DND-41 (cell line): Measurements from ENCODE around the gene HAUS1.

Experiments used
- ATAC-seq: fragments of 200-7000 bp; cut with Tn5 transposase; 3 replicates; pipeline ENCODE4 v1.9.1; 2021; ENCODE audit warnings: low read depth; ENCODE audit not compliant: insufficient read depth
- DNase-seq: peaks from one replicate; pipeline ENCODE4 v3.0.0-alpha.2; 2020
- H2AFZ ChIP-seq: 2 replicates; pipeline ENCODE4 v1.6.0; 2012; ENCODE audit warnings: low read depth, low read length
- H3K27ac ChIP-seq: 2 replicates; pipeline ENCODE4 v1.5.1; 2012; ENCODE audit warnings: low read length, inconsistent platforms
- H3K27me3 ChIP-seq: fragments of 200-600 bp; sonication (generic); 2 replicates; pipeline ENCODE4 v1.6.0; 2012; ENCODE audit warnings: low read length, mild to moderate bottlenecking, inconsistent platforms; ENCODE audit not compliant: insufficient read depth, poor library complexity
- H3K36me3 ChIP-seq: 2 replicates; pipeline ENCODE4 v1.5.1; 2012; ENCODE audit warnings: low read length, inconsistent platforms; ENCODE audit not compliant: insufficient read depth
- H3K4me1 ChIP-seq: 2 replicates; pipeline ENCODE4 v1.5.1; 2012; ENCODE audit warnings: mild to moderate bottlenecking, low read length; ENCODE audit not compliant: insufficient read depth
- H3K4me2 ChIP-seq: 2 replicates; pipeline ENCODE4 v1.6.0; 2012; ENCODE audit warnings: mild to moderate bottlenecking, moderate library complexity, low read length, inconsistent platforms; ENCODE audit not compliant: insufficient read depth
- H3K4me3 ChIP-seq, 2 experiments: fragments of 200-600 bp in 1 of 2; shearing (Covaris generic) in 1 of 2; 2 replicates each; pipeline ENCODE4 v1.5.1; 2012 to 2016; ENCODE audit warnings: inconsistent platforms in 2 of 2, low read length in 2 of 2, mild to moderate bottlenecking in 2 of 2, low read depth in 1 of 2, moderate library complexity in 1 of 2
- H3K79me2 ChIP-seq: 2 replicates; pipeline ENCODE4 v1.6.0; 2012; ENCODE audit warnings: low read length, inconsistent platforms; ENCODE audit not compliant: insufficient read depth
- H3K9ac ChIP-seq: 2 replicates; pipeline ENCODE4 v1.6.0; 2012; ENCODE audit warnings: low read depth, mild to moderate bottlenecking, inconsistent platforms, low read length, moderate library complexity
- H3K9me3 ChIP-seq: 2 replicates; pipeline ENCODE4 v1.5.1; 2012; ENCODE audit warnings: low read length, moderate library complexity, mild to moderate bottlenecking, inconsistent platforms; ENCODE audit not compliant: insufficient read depth, severe bottlenecking
- H4K20me1 ChIP-seq: 2 replicates; pipeline ENCODE4 v1.6.0; 2012; ENCODE audit warnings: low read length; ENCODE audit not compliant: insufficient read depth
- CTCF ChIP-seq: IDR thresholded peaks from 2 replicates; pipeline ENCODE4 v1.5.1; 2012; ENCODE audit warnings: borderline replicate concordance, low read length, moderate library complexity, mild to moderate bottlenecking; ENCODE audit not compliant: poor library complexity, severe bottlenecking; ENCODE audit errors: extremely low read depth
- EZH2 ChIP-seq: IDR thresholded peaks from 3 replicates; pipeline ENCODE4 v1.6.1; 2012; ENCODE audit warnings: borderline replicate concordance, low read depth, mild to moderate bottlenecking, moderate library complexity, low read length, inconsistent platforms; ENCODE audit not compliant: severe bottlenecking

The HAUS1 gene

DNA sequence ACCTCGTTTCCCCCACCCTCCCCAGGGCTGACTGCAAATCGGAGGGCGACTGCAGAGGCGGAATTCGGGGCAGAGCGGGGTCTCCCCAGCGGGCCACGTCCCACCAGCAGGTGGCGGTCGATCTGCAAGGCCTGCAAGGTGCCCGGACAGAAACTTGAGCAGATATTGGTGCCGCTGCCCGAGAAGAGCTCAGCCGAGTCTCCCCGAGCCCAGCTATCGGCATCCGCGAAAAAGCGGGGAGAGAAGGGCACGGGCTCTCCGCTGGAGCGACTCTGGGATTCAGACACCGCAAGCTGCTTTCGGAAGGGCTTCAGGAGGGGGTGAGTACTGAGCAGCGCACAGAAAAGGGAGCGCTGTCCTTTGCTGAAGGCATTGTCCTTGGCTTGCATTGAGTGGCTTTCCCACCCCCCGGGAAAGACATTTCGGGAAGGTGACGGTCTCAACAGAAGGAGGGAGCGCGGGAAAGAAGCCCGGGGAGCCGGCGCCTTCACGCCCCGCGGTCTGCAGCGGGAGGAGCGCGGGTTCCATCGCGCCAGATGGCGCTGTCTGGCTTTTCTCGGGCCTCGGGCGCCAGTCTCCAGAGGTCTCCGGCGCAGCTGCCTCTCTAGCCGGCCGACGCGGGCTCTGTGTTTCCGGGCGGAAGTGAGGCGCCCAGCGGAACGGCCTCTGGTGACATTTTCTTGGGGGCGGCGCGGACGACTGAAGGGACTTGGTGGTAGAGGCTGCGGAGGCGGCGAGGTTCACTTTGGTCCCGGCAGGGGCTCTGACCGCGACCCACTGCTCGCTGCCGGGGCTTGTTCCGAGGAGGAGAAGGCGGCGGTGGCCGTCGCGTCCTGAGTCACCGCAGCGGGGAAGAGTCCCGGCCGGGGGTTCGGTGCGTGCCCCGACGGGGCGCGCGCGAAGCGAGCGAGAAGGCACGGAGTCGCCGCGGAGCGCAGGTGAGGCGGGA lies 69.5 kb downstream of the HAUS1 start:
- Histone ChIP-seq H3K4me2 (peak overlapping the region; percentile 82), H3K4me1 (peaks cover 42% of the 10 kb centered on the region)

DNA sequence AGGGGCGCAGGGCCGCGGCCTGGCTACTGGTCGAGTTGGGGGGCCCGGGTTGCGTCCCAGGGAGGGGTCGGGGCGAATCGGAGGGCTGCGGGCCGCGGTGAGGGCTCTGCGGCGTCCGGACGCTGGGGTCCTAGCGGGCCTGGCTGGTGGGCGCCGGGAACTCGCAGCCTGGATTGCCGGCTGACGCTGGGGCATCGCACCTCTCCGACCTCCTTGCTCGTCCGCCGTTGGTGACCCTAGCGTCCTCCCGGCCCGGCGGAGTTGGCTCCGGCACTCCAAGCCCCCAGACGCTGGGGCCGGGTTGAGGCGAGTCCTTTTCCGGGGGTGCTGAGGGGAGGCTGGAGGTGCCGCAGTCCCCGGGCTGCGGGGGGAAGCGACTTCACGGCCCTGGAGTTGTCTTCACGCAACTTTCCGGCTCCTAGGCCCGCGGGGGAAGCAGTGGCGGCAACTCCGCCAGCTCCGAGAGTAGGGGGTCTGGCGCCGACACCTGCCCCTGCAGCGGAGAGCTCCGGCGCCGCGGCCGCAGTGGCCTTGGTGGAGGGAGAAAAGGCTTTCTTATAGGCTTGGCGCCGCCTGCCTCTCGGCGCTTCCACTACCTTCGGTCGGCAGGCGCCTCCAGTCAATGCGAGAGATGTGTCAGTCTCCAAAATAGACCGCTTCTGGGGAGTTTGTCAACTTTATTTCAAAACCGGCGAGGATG lies 70.3 kb downstream of the HAUS1 start:
- Histone ChIP-seq H3K4me2 (peak overlapping the region; percentile 82), H3K4me3 (peak overlapping the region; percentile 80 to 97), H3K9me3 (no peaks in the 10 kb centered on the region), H4K20me1 (peaks cover 33% of the 10 kb centered on the region), H3K36me3 (no peaks in the 10 kb centered on the region; the same call in 1 of the 2 replicates), H3K27ac (peak overlapping the region; percentile 80), H3K4me1 (peaks cover 42% of the 10 kb centered on the region), H2AFZ (peak overlapping the region; percentile 75), H3K27me3 (no peaks in the 10 kb centered on the region), H3K9ac (peak overlapping the region; percentile 89), H3K79me2 (peaks cover 60% of the 10 kb centered on the region)
- DNase-seq = peak; percentile 46
- TF ChIP-seq EZH2 = no peak
- TF ChIP-seq CTCF = no peak
- ATAC-seq = 0 out of 3 replicates have a peak, but pooled peaks have one; percentile 3

More for the DNA sequence above, 69.5 kb downstream of the HAUS1 start:
- peak overlapping the region; percentile 89 for H3K9ac ChIP-seq
- no peak for TF ChIP-seq EZH2
- peak; percentile 92 for TF ChIP-seq CTCF
- H3K4me3 ChIP-seq = peak overlapping the region; percentile 80 to 97
- no peaks in the 10 kb centered on the region for H3K9me3 ChIP-seq
- peak; percentile 87 for ATAC-seq
- H3K36me3 ChIP-seq = no peaks in the 10 kb centered on the region; the same call in 1 of the 2 replicates
- peak; percentile 95 for DNase-seq
- peak overlapping the region; percentile 96 for H3K27ac ChIP-seq
- H3K79me2 ChIP-seq = peaks cover 52% of the 10 kb centered on the region
- H2AFZ ChIP-seq = peak overlapping the region; percentile 98
- peaks cover 27% of the 10 kb centered on the region for H4K20me1 ChIP-seq
- H3K27me3 ChIP-seq = no peaks in the 10 kb centered on the region

- no peak for DNase-seq
- H3K9ac ChIP-seq = peak overlapping the region; percentile 89; the same call in 1 of the 2 replicates
- peaks cover 75% of the 10 kb centered on the region for H3K79me2 ChIP-seq
- H3K36me3 ChIP-seq = no peaks in the 10 kb centered on the region; the same call in 1 of the 2 replicates
- 0 out of 2 replicates have a peak overlapping the region, but pooled peaks have one; percentile 50 for H3K27ac ChIP-seq
- H3K4me1 ChIP-seq = peaks cover 42% of the 10 kb centered on the region
- H2AFZ ChIP-seq = no peak overlapping the region
- peak overlapping the region in 1 of 2 experiments; percentile 80; a peak in 3 of 4 replicates for H3K4me3 ChIP-seq
- no peaks in the 10 kb centered on the region for H3K9me3 ChIP-seq
- peak overlapping the region; percentile 82 for H3K4me2 ChIP-seq
- ATAC-seq = no peak
- H4K20me1 ChIP-seq = peaks cover 47% of the 10 kb centered on the region
- no peaks in the 10 kb centered on the region for H3K27me3 ChIP-seq
- TF ChIP-seq CTCF = no peak
- no peak for TF ChIP-seq EZH2
These were observed 71.8 kb downstream of the HAUS1 start for GRCh38 chr18:46176001-46176400.
